Psoas muscle (tissue), 8 donors: ENCODE results near the gene PSMC3. TPM values are rescaled to one million over a fixed set of nuclear protein-coding genes. Genes with fewer than 3 reads are reported as not detected.

Source experiments
- ATAC-seq, 4 donors: fragments of 200-7000 bp; cut with Tn5 transposase; one replicate each; pipeline ENCODE4 v1.9.1; 2020; ENCODE audit warnings: moderate library complexity in 3 of 4, mild to moderate bottlenecking in 2 of 4
- DNase-seq, 2 donors: peaks; one replicate each; pipeline ENCODE4 v3.0.0-alpha.2; 2020
- H3K27ac ChIP-seq: fragments of 200-600 bp; one replicate; pipeline ENCODE4 v1.8.0; 2022
- H3K27me3 ChIP-seq, 3 donors: fragments of 200-600 bp in 1 of 3; one replicate each; pipeline versions ENCODE4 v1.6.1 to v1.8.0; 2013 to 2022; ENCODE audit warnings: low read length in 2 of 3, mild to moderate bottlenecking in 2 of 3, moderate library complexity in 1 of 3; ENCODE audit not compliant: insufficient read depth in 3 of 3
- H3K36me3 ChIP-seq, 2 donors: fragments of 200-600 bp in 1 of 2; one replicate each; pipeline versions ENCODE4 v1.6.1 to v1.8.0; 2013 to 2022; ENCODE audit warnings: low read depth in 1 of 2, mild to moderate bottlenecking in 1 of 2, moderate library complexity in 1 of 2; ENCODE audit not compliant: insufficient read depth in 1 of 2
- H3K4me1 ChIP-seq: fragments of 200-600 bp; one replicate; pipeline ENCODE4 v1.8.0; 2022
- H3K4me3 ChIP-seq: fragments of 200-600 bp; one replicate; pipeline ENCODE4 v1.8.0; 2022; ENCODE audit warnings: mild to moderate bottlenecking
- H3K9me3 ChIP-seq: fragments of 200-600 bp; one replicate; pipeline ENCODE4 v1.8.0; 2022
- WGBS, 3 donors: extraction: QIAGEN DNeasy Blood & Tissue Kit; methylation state at CpG; one replicate each; pipeline versions ENCODE4 v1.1.6 to v1.1.7; 2013; 5-methylcytosine and 5-hydroxymethylcytosine counted together
- intact Hi-C, 2 donors: fragments of 100-400 bp; cut with DNase I; formaldehyde crosslinking; loops; one replicate each; pipeline versions ENCODE4 v1.11.0 to v1.14.2; 2022
- polyA plus RNA-seq, 3 donors: library from polyadenylated mRNA; stranded (reverse); fragments of 200-250 nt; gene quantifications; one replicate each; pipeline ENCODE4 v1.2.3, GENCODE V29; 2013
- total RNA-seq, 4 donors: library from RNA; stranded (reverse); fragmentation: NEBNext Ultra II Directional in 2 of 4; extraction: Animal tissue kit (Norgen Biotek cat#: 25700) in 2 of 4; gene quantifications; one replicate each; pipeline versions ENCODE4 v1.2.1 to v1.2.4, GENCODE V29; 2021 to 2023
- TF ChIP-seq, protein P1 (sequence below): fragments of 200-600 bp; IDR thresholded peaks from one replicate; pipeline ENCODE4 v1.8.0; 2022; ENCODE audit warnings: antibody characterized with exemption
- donor health status: healthy with polysubstance abuse.
- donor health status: DM: no; HTN: no; CAD: no; lungs with moderate emphysema.
- donor health status: Bipolar disorder and iron deficiency.
- donor health status: healthy.
- donor health status: DM: yes; HTN: yes; CAD: no.
- donor health status: DM: no; HTN: no; CAD: no.
- donor health status: DM: no; HTN: no; CAD: no.
- donor health status: DM: yes; HTN: yes; CAD: no.

The PSMC3 gene
- total and polyA plus RNA-seq, 7 donors, result 141 to 346 (median 255) TPM

- H3K27me3 ChIP-seq, result no peaks in the 10 kb centered on the region
- intact Hi-C loops, result no loop called here
- H3K36me3 ChIP-seq, result no peaks in the 10 kb centered on the region
- 87 to 91% (median 91%) methylated on average over 17 of the region's 17 CpGs for WGBS, 3 donors
- H3K4me1 ChIP-seq, result peaks cover 10% of the 10 kb centered on the region
- TF ChIP-seq, protein P1, sequence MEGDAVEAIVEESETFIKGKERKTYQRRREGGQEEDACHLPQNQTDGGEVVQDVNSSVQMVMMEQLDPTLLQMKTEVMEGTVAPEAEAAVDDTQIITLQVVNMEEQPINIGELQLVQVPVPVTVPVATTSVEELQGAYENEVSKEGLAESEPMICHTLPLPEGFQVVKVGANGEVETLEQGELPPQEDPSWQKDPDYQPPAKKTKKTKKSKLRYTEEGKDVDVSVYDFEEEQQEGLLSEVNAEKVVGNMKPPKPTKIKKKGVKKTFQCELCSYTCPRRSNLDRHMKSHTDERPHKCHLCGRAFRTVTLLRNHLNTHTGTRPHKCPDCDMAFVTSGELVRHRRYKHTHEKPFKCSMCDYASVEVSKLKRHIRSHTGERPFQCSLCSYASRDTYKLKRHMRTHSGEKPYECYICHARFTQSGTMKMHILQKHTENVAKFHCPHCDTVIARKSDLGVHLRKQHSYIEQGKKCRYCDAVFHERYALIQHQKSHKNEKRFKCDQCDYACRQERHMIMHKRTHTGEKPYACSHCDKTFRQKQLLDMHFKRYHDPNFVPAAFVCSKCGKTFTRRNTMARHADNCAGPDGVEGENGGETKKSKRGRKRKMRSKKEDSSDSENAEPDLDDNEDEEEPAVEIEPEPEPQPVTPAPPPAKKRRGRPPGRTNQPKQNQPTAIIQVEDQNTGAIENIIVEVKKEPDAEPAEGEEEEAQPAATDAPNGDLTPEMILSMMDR, result no peak
- H3K4me3 ChIP-seq, result no peak overlapping the region
- DNase-seq (no peak), ATAC-seq (no peak)
- H3K9me3 ChIP-seq, result no peaks in the 10 kb centered on the region
- H3K27ac ChIP-seq, result no peak overlapping the region
Measured at GRCh38 chr11:47389577-47390421, 36.4 kb downstream of the PSMC3 start.

DNA sequence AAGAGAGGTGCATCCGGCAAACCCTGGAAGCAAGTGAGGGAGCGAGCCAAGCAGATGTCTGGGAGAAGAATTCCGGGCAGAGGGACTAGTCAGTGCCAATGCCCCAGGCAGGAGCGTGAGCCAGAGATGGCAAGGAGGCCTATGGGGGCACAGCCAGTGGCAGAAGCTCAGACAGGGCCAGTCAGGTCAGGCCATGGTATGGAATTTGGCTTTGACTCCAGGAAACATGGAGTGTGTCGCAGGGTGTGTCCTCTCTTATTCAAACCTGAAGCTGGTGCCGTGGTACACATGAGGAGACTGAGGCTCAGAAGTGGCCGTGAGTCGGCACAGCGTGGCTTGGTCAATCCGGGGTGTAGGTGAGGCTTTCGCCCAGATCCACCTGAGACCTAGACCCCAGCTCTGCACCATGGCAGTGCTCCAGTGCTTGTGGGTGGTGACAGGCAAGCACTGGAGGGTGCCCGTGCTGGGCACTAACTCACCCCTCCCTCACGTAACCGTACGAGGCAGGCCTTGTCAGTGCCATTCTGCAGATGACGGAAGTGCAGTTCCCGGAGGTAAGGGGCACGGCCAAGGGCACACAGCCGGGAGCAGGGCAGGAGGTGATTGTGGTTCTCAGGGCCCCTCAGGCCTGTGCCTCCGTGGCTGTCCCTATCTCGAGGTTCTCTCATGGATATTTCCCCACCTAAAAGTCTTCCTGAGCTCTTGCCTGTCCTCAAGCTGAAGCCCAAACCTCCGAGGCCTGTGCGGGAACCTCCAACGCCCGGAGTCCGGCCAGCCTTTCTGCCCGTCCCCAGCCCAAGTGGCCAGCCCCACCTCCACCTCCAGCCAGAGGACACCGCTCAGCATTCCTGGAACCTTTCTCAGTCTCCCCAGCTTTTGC lies 37.3 kb downstream of the PSMC3 start:
- H3K27ac ChIP-seq, result no peak overlapping the region
- TF ChIP-seq, protein P1, result no peak
- H3K36me3 ChIP-seq, result no peaks in the 10 kb centered on the region
- H3K4me1 ChIP-seq, result peaks cover 8% of the 10 kb centered on the region
- H3K9me3 ChIP-seq, result no peaks in the 10 kb centered on the region
- intact Hi-C loops, result no loop called here
- WGBS, 3 donors, result 86 to 91% (median 87%) methylated on average over 28 of the region's 28 CpGs
- no peak overlapping the region for H3K4me3 ChIP-seq
- ATAC-seq (no peak), DNase-seq (no peak)
- H3K27me3 ChIP-seq, result no peaks in the 10 kb centered on the region

- H3K27me3 ChIP-seq, result no peaks in the 10 kb centered on the region
- DNase-seq (no peak), ATAC-seq (peak in 1 of 4 donors; percentile 9)
- no peaks in the 10 kb centered on the region for H3K36me3 ChIP-seq
- no peak overlapping the region for H3K4me3 ChIP-seq
- intact Hi-C loops, result no loop called here
- 77 to 79% (median 78%) methylated on average over 13 of the region's 13 CpGs for WGBS, 3 donors
- TF ChIP-seq, protein P1, result no peak
- H3K4me1 ChIP-seq, result no peaks in the 10 kb centered on the region
- no peak overlapping the region for H3K27ac ChIP-seq
- no peaks in the 10 kb centered on the region for H3K9me3 ChIP-seq
Measured at GRCh38 chr11:47387944-47388696, 38.1 kb downstream of the PSMC3 start.

- DNase-seq, result no peak
- Histone ChIP-seq H3K27me3 (no peaks in the 10 kb centered on the region), H3K36me3 (no peaks in the 10 kb centered on the region), H3K27ac (no peak overlapping the region), H3K4me3 (no peak overlapping the region), H3K9me3 (no peaks in the 10 kb centered on the region), H3K4me1 (no peaks in the 10 kb centered on the region)
- no peak for ATAC-seq
- 92 to 96% (median 92%) methylated on average over 4 of the region's 4 CpGs for WGBS, 3 donors
- intact Hi-C loops, result no loop called here
- TF ChIP-seq, protein P1, result no peak
Measured at GRCh38 chr11:47384498-47384897, 41.7 kb downstream of the PSMC3 start.
